Measurements from ENCODE around the gene TEX35.

- TF ChIP-seq POLR2A (IDR thresholded peaks at IDR 0.05) (no peak), CTCF (IDR thresholded peaks at IDR 0.05) (no peak)
Observed at GRCh38 chr1:178490967-178491366, 21.9 kb upstream of the TEX35 start.

Data from heart left ventricle (tissue), 13 donors.